Ureter (tissue), 1 donor: ENCODE measurements around the gene PARD3B. TPM values are rescaled to one million over a fixed set of nuclear protein-coding genes. Genes with fewer than 3 reads are reported as not detected.
A peak's percentile ranks its signal among the peaks of the same experiment; 100 is the strongest.

ENCODE experiments used
- DNase-seq: peaks from one replicate; pipeline ENCODE4 v3.0.0-alpha.2; 2020; ENCODE audit warnings: low spot score
- total RNA-seq: library from RNA; stranded (reverse); gene quantifications from one replicate; pipeline ENCODE4 v1.2.4, GENCODE V29; 2023
- donor health status: DM: yes; HTN: yes; CAD: no.

The PARD3B gene
- total RNA-seq, 1 donor from 2014 or later: 31.4 TPM

GRCh38 chr2:205499006-205499405 lies 953.7 kb downstream of the PARD3B start:
- DNase-seq: no peak

- no peak for DNase-seq
These were observed 954.8 kb downstream of the PARD3B start for GRCh38 chr2:205500065-205500464.

- DNase-seq: no peak
These were observed 955.7 kb downstream of the PARD3B start for GRCh38 chr2:205500951-205501350.

- DNase-seq: no peak
These were observed 956.6 kb downstream of the PARD3B start for GRCh38 chr2:205501826-205502225.

GRCh38 chr2:205505371-205505770 lies 960.1 kb downstream of the PARD3B start:
- DNase-seq: no peak

GRCh38 chr2:205509655-205510054 lies 964.4 kb downstream of the PARD3B start:
- DNase-seq: no peak

- no peak for DNase-seq
These were observed 965.1 kb downstream of the PARD3B start for GRCh38 chr2:205510345-205510744.

GRCh38 chr2:205511221-205511620 lies 965.9 kb downstream of the PARD3B start:
- no peak for DNase-seq

- DNase-seq: no peak
These were observed 966.4 kb downstream of the PARD3B start for GRCh38 chr2:205511641-205512040.

GRCh38 chr2:205520311-205520710 lies 975.0 kb downstream of the PARD3B start:
- no peak for DNase-seq

GRCh38 chr2:205524656-205525055 lies 979.4 kb downstream of the PARD3B start:
- peak; percentile 45 for DNase-seq

- DNase-seq: no peak
These were observed 982.5 kb downstream of the PARD3B start for GRCh38 chr2:205527801-205528200.

- DNase-seq: no peak
These were observed 985.8 kb downstream of the PARD3B start for GRCh38 chr2:205531072-205531471.

GRCh38 chr2:205531489-205532148 lies 986.3 kb downstream of the PARD3B start:
- DNase-seq: no peak

- DNase-seq: no peak
These were observed 989.7 kb downstream of the PARD3B start for GRCh38 chr2:205535001-205535400.

GRCh38 chr2:205539603-205540002 lies 994.3 kb downstream of the PARD3B start:
- DNase-seq: no peak

GRCh38 chr2:205540036-205540435 lies 994.8 kb downstream of the PARD3B start:
- DNase-seq: no peak

- no peak for DNase-seq
These were observed 998.1 kb downstream of the PARD3B start for GRCh38 chr2:205543262-205543843.

GRCh38 chr2:205543937-205544702 lies 998.8 kb downstream of the PARD3B start:
- no peak for DNase-seq

GRCh38 chr2:205545971-205546816 lies 1000.9 kb downstream of the PARD3B start:
- no peak for DNase-seq

- no peak for DNase-seq
These were observed 1010.4 kb downstream of the PARD3B start for GRCh38 chr2:205555566-205556230.
